Common myeloid progenitor, CD34-positive (primary cell): ENCODE results near the gene CTNNA2. TPM values are rescaled to one million over a fixed set of nuclear protein-coding genes. Genes with fewer than 3 reads are reported as not detected.
A peak's percentile ranks its signal among the peaks of the same experiment; 100 is the strongest.

Experiments
- CTCF ChIA-PET: fragments of 350-600 bp; sonication (Branson Sonifier 250); formaldehyde crosslinking; loops from one replicate; lab custom pipeline; 2021; ENCODE audit warnings: antibody characterized with exemption; lab: Charles Lee
- POLR2A ChIA-PET: fragments of 350-600 bp; sonication (Branson Sonifier 250); formaldehyde crosslinking; loops from one replicate; lab custom pipeline; 2021; ENCODE audit warnings: antibody characterized with exemption; lab: Charles Lee
- DNase-seq, 3 donors: peaks; one replicate each; pipeline versions ENCODE4 v3.0.0 to v3.0.0-alpha.2; 2013
- H3K27ac ChIP-seq, 2 experiments: 1 replicate in 1 of 2; 2 replicates in 1 of 2; pipeline ENCODE4 v1.7.0; 2013; ENCODE audit warnings: inconsistent platforms in 2 of 2, low read length in 2 of 2, mild to moderate bottlenecking in 2 of 2, low read depth in 1 of 2, moderate library complexity in 1 of 2; ENCODE audit not compliant: severe bottlenecking in 2 of 2, insufficient read depth in 1 of 2, poor library complexity in 1 of 2
- H3K27me3 ChIP-seq, 5 experiments: replicated peaks in 2 of 5; 1 replicate in 3 of 5; 2 replicates in 2 of 5; pipeline versions ENCODE4 v1.6.1 to v1.7.0; 2013; ENCODE audit warnings: low read length in 4 of 5, mild to moderate bottlenecking in 2 of 5, moderate library complexity in 2 of 5, inconsistent platforms in 1 of 5; ENCODE audit not compliant: insufficient read depth in 5 of 5, control insufficient read depth in 4 of 5
- H3K36me3 ChIP-seq, 4 experiments: 1 replicate in 2 of 4; 2 replicates in 2 of 4; pipeline versions ENCODE4 v1.6.1 to v1.7.0; 2013; ENCODE audit warnings: low read length in 3 of 4, control low read depth in 1 of 4, mild to moderate bottlenecking in 1 of 4; ENCODE audit not compliant: control insufficient read depth in 4 of 4, insufficient read depth in 4 of 4
- H3K4me1 ChIP-seq, 4 experiments: 1 replicate in 3 of 4; 2 replicates in 1 of 4; pipeline versions ENCODE4 v1.6.1 to v1.7.1; 2013; ENCODE audit warnings: low read length in 3 of 4, mild to moderate bottlenecking in 3 of 4, control low read depth in 1 of 4, inconsistent platforms in 1 of 4, moderate library complexity in 1 of 4; ENCODE audit not compliant: control insufficient read depth in 4 of 4, insufficient read depth in 4 of 4; ENCODE audit errors: control extremely low read depth in 1 of 4
- H3K4me3 ChIP-seq, 7 experiments: 1 replicate in 4 of 7; 2 replicates in 3 of 7; pipeline versions ENCODE4 v1.5.1 to v1.7.0; 2013; ENCODE audit warnings: mild to moderate bottlenecking in 7 of 7, low read length in 6 of 7, moderate library complexity in 6 of 7, inconsistent platforms in 2 of 7, low read depth in 2 of 7, control low read depth in 1 of 7; ENCODE audit not compliant: insufficient read depth in 4 of 7, control insufficient read depth in 1 of 7; ENCODE audit errors: extremely low read depth in 1 of 7
- H3K9me3 ChIP-seq, 5 experiments: 1 replicate in 4 of 5; 2 replicates in 1 of 5; pipeline versions ENCODE4 v1.6.1 to v1.7.1; 2013; ENCODE audit warnings: low read length in 4 of 5, mild to moderate bottlenecking in 2 of 5, inconsistent platforms in 1 of 5, low read depth in 1 of 5, moderate library complexity in 1 of 5; ENCODE audit not compliant: control insufficient read depth in 4 of 5, insufficient read depth in 2 of 5; ENCODE audit errors: control extremely low read depth in 1 of 5
- WGBS: methylation state at CpG from one replicate; pipeline ENCODE4 v1.1.5; 2013; ENCODE audit not compliant: insufficient coverage; 5-methylcytosine and 5-hydroxymethylcytosine counted together
- polyA plus RNA-seq: library from polyadenylated mRNA; unstranded; fragments of 120-200 nt; gene quantifications from one replicate; pipeline ENCODE4 v1.2.1, GENCODE V29; 2013

The CTNNA2 gene
- 0.01 TPM for polyA plus RNA-seq

DNA sequence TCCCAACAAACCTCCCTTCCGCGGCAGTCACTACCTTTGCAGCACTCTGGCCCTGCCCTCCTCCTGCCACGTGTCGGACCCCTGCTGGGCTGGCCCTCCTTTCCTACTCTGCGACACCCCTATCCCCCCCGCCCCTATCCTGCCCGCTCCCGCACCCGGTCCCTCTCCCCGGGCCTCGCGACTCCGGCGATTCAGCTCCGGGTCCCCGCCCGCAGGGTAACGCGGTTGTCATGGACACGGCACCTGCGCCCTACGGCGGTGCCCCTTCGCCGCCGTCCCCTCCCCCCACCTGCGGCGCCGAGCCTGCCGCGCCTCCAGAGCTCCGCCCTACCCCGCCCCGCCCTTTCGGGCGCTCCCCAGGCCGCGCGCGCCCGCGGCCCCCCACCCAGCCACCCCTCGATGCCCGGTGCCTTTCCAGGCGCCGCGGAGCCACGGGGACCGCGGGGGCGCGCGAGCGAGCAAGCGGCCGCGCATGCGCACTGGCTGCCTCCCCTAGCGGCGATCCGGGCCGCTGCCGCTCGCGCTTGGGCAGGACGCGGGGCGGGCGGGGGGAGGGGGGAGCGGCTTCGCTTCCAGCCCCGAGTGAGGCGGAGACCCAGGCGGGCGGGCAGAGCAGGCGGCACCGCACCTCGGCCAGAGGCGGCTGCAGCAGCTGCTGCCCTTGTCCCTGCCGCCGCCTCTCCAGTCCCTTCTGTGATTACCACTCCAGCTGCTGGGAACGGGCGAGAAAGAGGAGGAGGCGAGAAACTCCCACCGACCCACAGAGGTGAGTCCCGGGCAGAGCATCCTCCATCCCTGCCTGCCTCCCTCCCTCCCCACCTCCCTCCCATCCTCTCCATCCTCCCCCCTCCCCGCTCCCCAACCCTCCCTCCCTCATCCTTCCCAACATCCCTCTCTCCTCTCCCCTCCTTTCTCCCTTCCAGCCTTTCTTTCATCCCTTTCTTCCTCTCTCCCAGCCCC is at the start of gene CTNNA2:
Gene CTNNA2 (plus strand): TSS at position 610 of the 960 bp plus-strand sequence.
- H3K4me3 ChIP-seq: peak within 1 kb of the TSS in 5 of 7 experiments; percentile 20 to 64 (median 41)
- DNase-seq: peak; percentile 35 to 71 (median 67)
- CTCF ChIA-PET: no interaction called here
- POLR2A ChIA-PET: no interaction called here
- no peaks in the 10 kb centered on the region for H3K36me3 ChIP-seq
- peaks cover 2 to 33% (median 15%) of the 10 kb centered on the region in 5 experiments for H3K27me3 ChIP-seq
- peaks cover 0 to 5% (median 0%) of the 10 kb centered on the region in 5 experiments for H3K9me3 ChIP-seq
- 2% methylated on average over 68 of the region's 87 CpGs for WGBS
- H3K4me1 ChIP-seq: peaks cover 0 to 4% (median 1%) of the 10 kb centered on the region in 4 experiments
- no peak within 1 kb of the TSS for H3K27ac ChIP-seq

DNA sequence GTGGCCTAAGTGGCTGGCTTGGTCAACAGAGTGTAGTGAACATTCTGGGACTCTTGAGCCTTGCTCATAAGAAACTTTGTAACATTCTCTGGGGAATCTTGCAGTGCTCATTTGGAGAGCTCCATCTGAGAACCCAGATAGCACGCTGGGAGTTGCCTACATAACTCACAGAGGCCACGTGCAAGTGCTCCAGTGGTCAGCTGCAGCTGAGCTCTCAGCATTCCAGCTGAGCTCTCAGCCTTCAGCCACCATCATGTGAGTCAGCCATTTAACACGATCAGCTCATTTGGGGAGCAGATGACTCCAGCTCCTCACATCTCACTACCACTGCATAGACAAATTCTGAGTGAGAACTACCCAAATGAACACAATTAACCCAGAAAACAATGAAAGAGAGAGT is 25.5 kb upstream of the CTNNA2 start:
- no peaks in the 10 kb centered on the region for H3K9me3 ChIP-seq
- H3K27me3 ChIP-seq: no peaks in the 10 kb centered on the region
- 100% methylated on average over 3 of the region's 3 CpGs for WGBS
- H3K36me3 ChIP-seq: no peaks in the 10 kb centered on the region
- H3K27ac ChIP-seq: no peak overlapping the region
- CTCF ChIA-PET: no interaction called here
- no peak overlapping the region for H3K4me3 ChIP-seq
- POLR2A ChIA-PET: no interaction called here
- no peaks in the 10 kb centered on the region for H3K4me1 ChIP-seq
- no peak for DNase-seq

DNA sequence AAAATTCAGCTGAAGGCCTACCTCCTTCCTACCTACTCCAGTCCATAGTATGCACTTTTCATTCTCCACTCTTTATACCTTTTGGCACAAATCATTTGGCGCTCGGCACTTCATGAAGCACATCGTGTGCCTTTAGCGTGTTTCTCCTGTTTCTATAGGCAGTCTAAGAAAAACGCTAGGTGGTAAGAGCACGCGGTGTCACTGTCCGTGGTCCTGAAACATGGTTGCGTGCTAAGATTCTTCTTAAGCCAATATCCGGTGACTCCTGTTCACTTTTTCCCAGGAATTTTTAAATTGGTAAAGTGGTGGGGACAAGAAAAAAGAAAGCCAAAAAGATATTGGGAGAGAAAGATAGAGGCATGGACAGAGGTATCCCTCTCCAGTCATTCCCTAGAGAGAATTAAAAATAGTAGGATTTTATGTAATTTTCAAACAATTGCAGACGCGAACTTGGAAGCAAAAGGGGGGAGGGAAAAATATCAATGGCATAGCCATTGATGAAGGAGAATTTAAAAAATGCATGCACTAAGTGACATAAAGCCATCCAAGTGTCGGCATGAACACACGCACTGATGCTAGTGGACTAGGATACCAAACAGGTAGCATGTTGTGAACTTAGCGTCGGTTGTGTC is 1.4 kb upstream of the CTNNA2 start:
- CTCF ChIA-PET: no interaction called here
- Histone ChIP-seq H3K4me3 (no peak overlapping the region), H3K36me3 (no peaks in the 10 kb centered on the region), H3K27ac (no peak overlapping the region), H3K27me3 (peaks cover 2 to 33% (median 15%) of the 10 kb centered on the region in 5 experiments), H3K9me3 (peaks cover 0 to 5% (median 0%) of the 10 kb centered on the region in 5 experiments), H3K4me1 (peaks cover 0 to 4% (median 1%) of the 10 kb centered on the region in 4 experiments)
- DNase-seq: peak; percentile 38 to 72 (median 70)
- WGBS: 24% methylated on average over 14 of the region's 16 CpGs
- POLR2A ChIA-PET: no interaction called here

DNA sequence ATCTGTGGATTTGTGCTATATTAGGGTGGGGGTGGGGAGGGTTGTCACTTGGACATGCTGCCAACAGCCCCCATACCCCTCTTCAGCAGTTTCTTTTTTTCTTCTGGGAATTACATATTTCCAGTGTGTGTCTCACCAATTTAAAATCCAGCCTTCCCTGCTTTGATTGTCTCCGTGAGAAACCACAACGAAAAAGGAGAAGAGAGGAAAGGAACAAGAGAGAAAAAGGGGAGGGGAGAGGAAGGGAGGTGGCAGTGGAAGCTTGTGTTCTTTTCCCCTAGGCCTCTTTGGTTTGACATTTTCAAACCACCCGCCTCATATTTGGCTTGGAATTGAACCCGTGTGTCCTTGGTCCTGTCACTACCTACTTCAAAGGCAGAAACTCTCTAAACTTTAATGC is 860 bp downstream of the CTNNA2 start:
- no peak overlapping the region for H3K4me3 ChIP-seq
- no peak for DNase-seq
- H3K27ac ChIP-seq: no peak overlapping the region
- POLR2A ChIA-PET: no interaction called here
- peaks cover 0 to 5% (median 0%) of the 10 kb centered on the region in 5 experiments for H3K9me3 ChIP-seq
- peaks cover 0 to 4% (median 1%) of the 10 kb centered on the region in 4 experiments for H3K4me1 ChIP-seq
- H3K27me3 ChIP-seq: peaks cover 2 to 33% (median 15%) of the 10 kb centered on the region in 5 experiments
- no peaks in the 10 kb centered on the region for H3K36me3 ChIP-seq
- CTCF ChIA-PET: no interaction called here
- 18% methylated on average over 2 of the region's 4 CpGs for WGBS

DNA sequence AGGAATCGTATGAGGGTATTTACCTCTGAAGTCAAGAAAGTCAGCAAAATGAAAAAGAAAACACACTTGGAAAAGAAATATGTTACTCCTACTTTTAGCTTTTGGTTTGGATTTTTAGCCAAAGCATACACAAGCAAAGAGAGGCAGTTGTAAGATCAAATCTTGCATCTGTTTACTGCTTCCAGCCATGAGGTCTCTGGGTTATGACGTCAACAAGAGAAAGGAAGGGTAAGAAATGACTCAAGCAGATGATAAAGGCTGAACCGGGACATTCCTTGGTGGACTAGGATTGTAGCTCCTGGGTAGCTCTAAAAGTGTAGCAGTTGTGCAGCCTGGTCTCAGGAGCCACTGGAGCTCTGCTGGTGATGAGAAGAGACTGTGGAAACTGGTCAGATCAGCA is 16.8 kb downstream of the CTNNA2 start:
- Histone ChIP-seq H3K4me3 (no peak overlapping the region), H3K27me3 (no peaks in the 10 kb centered on the region), H3K9me3 (no peaks in the 10 kb centered on the region), H3K27ac (no peak overlapping the region), H3K4me1 (no peaks in the 10 kb centered on the region), H3K36me3 (no peaks in the 10 kb centered on the region)
- ChIA-PET POLR2A (no interaction called here), CTCF (no interaction called here)
- DNase-seq: no peak
- WGBS: 71% methylated on average over 3 of the region's 3 CpGs

DNA sequence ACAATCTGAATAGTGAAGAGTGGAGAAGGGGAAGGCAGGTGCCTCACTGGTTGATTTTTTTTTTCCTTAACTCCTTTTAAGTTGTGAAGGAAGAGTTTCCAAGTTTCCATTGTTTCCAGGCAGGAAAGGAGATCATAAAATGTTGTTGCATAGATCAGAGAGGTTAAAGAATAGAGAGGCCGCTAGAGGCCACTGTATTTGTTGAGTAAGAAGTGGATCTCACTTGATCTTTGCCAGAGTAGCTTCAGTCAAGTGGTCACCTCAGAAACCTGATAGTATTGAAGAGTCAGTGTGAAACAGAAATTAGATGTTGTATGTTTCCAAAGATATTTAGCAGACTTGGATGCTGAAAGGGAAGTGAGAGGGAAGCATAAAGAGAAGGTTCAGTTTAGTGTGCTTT is 17.6 kb downstream of the CTNNA2 start:
- WGBS: 0% methylated on average over 1 of the region's 1 CpG
- no peaks in the 10 kb centered on the region for H3K4me1 ChIP-seq
- H3K36me3 ChIP-seq: no peaks in the 10 kb centered on the region
- H3K27me3 ChIP-seq: no peaks in the 10 kb centered on the region
- CTCF ChIA-PET: no interaction called here
- H3K27ac ChIP-seq: no peak overlapping the region
- DNase-seq: no peak
- POLR2A ChIA-PET: no interaction called here
- no peaks in the 10 kb centered on the region for H3K9me3 ChIP-seq
- no peak overlapping the region for H3K4me3 ChIP-seq

DNA sequence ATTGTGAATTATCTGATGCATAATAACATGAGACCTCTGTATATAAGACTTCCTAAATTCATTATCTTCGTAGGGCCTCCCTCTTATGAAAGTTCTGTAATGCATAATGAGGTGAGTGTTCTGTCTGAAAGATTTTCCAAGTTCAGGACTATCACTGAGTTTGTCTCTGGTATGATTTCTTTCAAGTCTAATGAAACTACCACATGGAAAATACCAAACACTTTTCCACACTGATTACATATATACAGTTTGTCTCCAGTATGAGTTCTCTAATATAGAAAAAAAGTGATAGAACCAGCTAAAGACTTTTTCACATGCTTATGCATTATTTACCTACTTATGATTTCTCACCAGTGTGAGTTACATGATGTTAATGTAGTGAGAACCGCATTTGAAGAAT is 34.7 kb downstream of the CTNNA2 start:
- ChIA-PET POLR2A (no interaction called here), CTCF (no interaction called here)
- no CpG with 5 or more reads among the region's 2 CpGs for WGBS
- no peaks in the 10 kb centered on the region for H3K4me1 ChIP-seq
- no peak overlapping the region for H3K27ac ChIP-seq
- DNase-seq: no peak
- H3K9me3 ChIP-seq: peaks cover 0 to 35% (median 18%) of the 10 kb centered on the region in 5 experiments
- H3K4me3 ChIP-seq: no peak overlapping the region
- H3K27me3 ChIP-seq: no peaks in the 10 kb centered on the region
- H3K36me3 ChIP-seq: no peaks in the 10 kb centered on the region
